Neural cell (in vitro differentiated cells): Measurements from ENCODE around the gene MMADHC. TPM values are rescaled to one million over a fixed set of nuclear protein-coding genes. Genes with fewer than 3 reads are reported as not detected.

ENCODE experiments used
- H2AFZ ChIP-seq: fragments of 200-600, 300-800 bp; sonication (generic), shearing (Covaris generic); 2 replicates; pipeline ENCODE4 v1.6.0; 2014; ENCODE audit warnings: low read depth, mild to moderate bottlenecking, antibody characterized with exemption, low read length, moderate library complexity
- H3F3A ChIP-seq: fragments of 200-600 bp; shearing (Covaris generic); 2 replicates; pipeline ENCODE4 v1.6.1; 2016; ENCODE audit warnings: mild to moderate bottlenecking, moderate library complexity, mixed read lengths, antibody characterized with exemption, low read length; ENCODE audit not compliant: insufficient read depth, poor library complexity, severe bottlenecking
- H3K27ac ChIP-seq: fragments of 200-600, 300-800 bp; sonication (generic), shearing (Covaris generic); 2 replicates; pipeline ENCODE4 v1.5.1; 2014; ENCODE audit warnings: mild to moderate bottlenecking, low read length, moderate library complexity
- H3K27me3 ChIP-seq: fragments of 300-800, 200-600 bp; sonication (generic), shearing (Covaris generic); 2 replicates; pipeline ENCODE4 v1.6.0; 2014; ENCODE audit warnings: mild to moderate bottlenecking, low read depth, low read length, moderate library complexity; ENCODE audit not compliant: insufficient read depth
- H3K36me3 ChIP-seq: fragments of 300-800, 200-600 bp; sonication (generic), shearing (Covaris generic); 2 replicates; pipeline ENCODE4 v1.5.1; 2014; ENCODE audit warnings: mild to moderate bottlenecking, antibody characterized with exemption, low read length, moderate library complexity; ENCODE audit not compliant: insufficient read depth
- H3K4me2 ChIP-seq: fragments of 300-800, 200-600 bp; sonication (generic), shearing (Covaris generic); 2 replicates; pipeline ENCODE4 v1.6.0; 2014; ENCODE audit warnings: mild to moderate bottlenecking, low read length
- H3K4me3 ChIP-seq: fragments of 300-800, 200-600 bp; sonication (generic), shearing (Covaris generic); 2 replicates; pipeline ENCODE4 v1.5.1; 2014; ENCODE audit warnings: mild to moderate bottlenecking, low read length, moderate library complexity
- H3K79me2 ChIP-seq: fragments of 200-600 bp; shearing (Covaris generic); replicated peaks from 2 replicates; pipeline ENCODE4 v1.6.0; 2014; ENCODE audit warnings: mild to moderate bottlenecking, low read length, moderate library complexity; ENCODE audit not compliant: insufficient read depth
- H3K9ac ChIP-seq: fragments of 300-800, 200-600 bp; sonication (generic), shearing (Covaris generic); 2 replicates; pipeline ENCODE4 v1.6.1; 2016; ENCODE audit warnings: mild to moderate bottlenecking, low read length, mixed read lengths
- H3K9me2 ChIP-seq: fragments of 200-600 bp; shearing (Covaris generic); 2 replicates; pipeline ENCODE4 v1.6.1; 2016; ENCODE audit warnings: mild to moderate bottlenecking, low read length, mixed read lengths; ENCODE audit not compliant: insufficient read depth
- H3K9me3 ChIP-seq: fragments of 200-600, 300-800 bp; sonication (generic), shearing (Covaris generic); 2 replicates; pipeline ENCODE4 v1.6.1; 2016; ENCODE audit warnings: mild to moderate bottlenecking, mixed run types, low read length, moderate library complexity, mixed read lengths
- H4K20me1 ChIP-seq: fragments of 200-600 bp; shearing (Covaris generic); 2 replicates; pipeline ENCODE4 v1.6.1; 2016; ENCODE audit warnings: mild to moderate bottlenecking, mixed run types; ENCODE audit not compliant: insufficient read depth
- CTCF ChIP-seq: fragments of 450-650 bp; IDR thresholded peaks from 2 replicates; pipeline ENCODE4 v1.5.1; 2014; ENCODE audit warnings: antibody characterized with exemption, mild to moderate bottlenecking, moderate library complexity; ENCODE audit not compliant: poor library complexity, severe bottlenecking
- EP300 ChIP-seq: fragments of 450-650 bp; conservative IDR thresholded peaks from 2 replicates; pipeline ENCODE4 v1.6.1; 2014; ENCODE audit warnings: antibody characterized with exemption, mild to moderate bottlenecking, moderate library complexity; ENCODE audit not compliant: poor library complexity, severe bottlenecking
- EZH2 ChIP-seq: fragments of 200-600, 300-800 bp; shearing (Covaris generic), sonication (generic); IDR thresholded peaks from 2 replicates; pipeline ENCODE4 v1.6.1; 2014; ENCODE audit warnings: antibody characterized with exemption, low read length, borderline replicate concordance, mild to moderate bottlenecking; ENCODE audit not compliant: insufficient read depth, poor library complexity, severe bottlenecking
- MXI1 ChIP-seq: fragments of 450-650 bp; conservative IDR thresholded peaks from 2 replicates; pipeline ENCODE4 v1.6.1; 2014; ENCODE audit warnings: antibody characterized with exemption, mild to moderate bottlenecking; ENCODE audit not compliant: poor library complexity, severe bottlenecking
- POLR2AphosphoS5 ChIP-seq: IDR thresholded peaks from 2 replicates; pipeline ENCODE4 v1.6.1; 2012
- RAD21 ChIP-seq: fragments of 450-650 bp; conservative IDR thresholded peaks from 2 replicates; pipeline ENCODE4 v1.6.1; 2014; ENCODE audit warnings: antibody characterized with exemption, mild to moderate bottlenecking, moderate library complexity
- REST ChIP-seq: IDR thresholded peaks from 2 replicates; pipeline ENCODE4 v1.6.1; 2012; ENCODE audit warnings: borderline replicate concordance
- SMC3 ChIP-seq: fragments of 450-650 bp; conservative IDR thresholded peaks from 2 replicates; pipeline ENCODE4 v1.6.1; 2014; ENCODE audit warnings: antibody characterized with exemption, mild to moderate bottlenecking, moderate library complexity; ENCODE audit not compliant: poor library complexity
- TAF1 ChIP-seq: IDR thresholded peaks from 2 replicates; pipeline ENCODE4 v1.6.1; 2012; ENCODE audit warnings: low read depth
- polyA plus RNA-seq: library from polyadenylated mRNA; depleted of rRNA; stranded (reverse); fragments of >200 nt; gene quantifications from 2 replicates; pipeline ENCODE4 v1.2.3, GENCODE V29; 2014

The MMADHC gene
- polyA plus RNA-seq, 1 donor from 2014 or later: 250 TPM

- no peak overlapping the region for H3K4me3 ChIP-seq
- H2AFZ ChIP-seq: no peak overlapping the region
- no peaks in the 10 kb centered on the region for H3K36me3 ChIP-seq
- H3K27me3 ChIP-seq: no peaks in the 10 kb centered on the region
- H3K9me2 ChIP-seq: no peaks in the 10 kb centered on the region
- no peak overlapping the region for H3K4me2 ChIP-seq
- no peaks in the 10 kb centered on the region for H3K79me2 ChIP-seq
- H3K27ac ChIP-seq: no peak overlapping the region
- H3F3A ChIP-seq: no peaks in the 10 kb centered on the region
- H3K9ac ChIP-seq: no peak overlapping the region
- no peaks in the 10 kb centered on the region for H4K20me1 ChIP-seq
- H3K9me3 ChIP-seq: peaks cover 8% of the 10 kb centered on the region
- TF ChIP-seq TAF1: no peak
- TF ChIP-seq RAD21: no peak
- TF ChIP-seq CTCF: no peak
- no peak for TF ChIP-seq EZH2
- no peak for TF ChIP-seq REST
- no peak for TF ChIP-seq SMC3
Measured at GRCh38 chr2:149597050-149597667, 9.6 kb upstream of the MMADHC start.

GRCh38 chr2:149596471-149596870 is 8.9 kb upstream of the MMADHC start:
- no peak overlapping the region for H3K9ac ChIP-seq
- no peak for TF ChIP-seq RAD21
- TF ChIP-seq SMC3: no peak
- TF ChIP-seq EZH2: no peak
- TF ChIP-seq CTCF: no peak
- TF ChIP-seq TAF1: no peak
- TF ChIP-seq POLR2AphosphoS5: no peak
- no peak for TF ChIP-seq REST
- TF ChIP-seq MXI1: no peak
- no peak for TF ChIP-seq EP300
- no peaks in the 10 kb centered on the region for H3K9me2 ChIP-seq
- no peaks in the 10 kb centered on the region for H3K27me3 ChIP-seq
- H2AFZ ChIP-seq: no peak overlapping the region
- peaks cover 5% of the 10 kb centered on the region for H3K9me3 ChIP-seq
- no peak overlapping the region for H3K4me3 ChIP-seq
- no peaks in the 10 kb centered on the region for H3F3A ChIP-seq
- H3K4me2 ChIP-seq: no peak overlapping the region
- no peaks in the 10 kb centered on the region for H3K36me3 ChIP-seq
- no peaks in the 10 kb centered on the region for H4K20me1 ChIP-seq
- no peak overlapping the region for H3K27ac ChIP-seq
- no peaks in the 10 kb centered on the region for H3K79me2 ChIP-seq
